Right hindlimb (tissue), 1 donor: ENCODE data around the gene PRKG1.
A peak's percentile ranks its signal among the peaks of the same experiment; 100 is the strongest.
"Not testable (repeated sequence)": the region's sequence is repeated elsewhere in the genome, so short reads cannot be mapped to it uniquely, and the experiment has no call there.

Experiments used
- DNase-seq: peaks from one replicate; pipeline ENCODE4 v3.0.0-alpha.2; 2018

PRKG1 gene

GRCh38 chr10:51683031-51683691 is 608.9 kb downstream of the PRKG1 start:
- DNase-seq, result no peak

- no peak for DNase-seq
Measured at GRCh38 chr10:51685768-51686167, 611.5 kb downstream of the PRKG1 start.

- DNase-seq, result no peak
Measured at GRCh38 chr10:51687296-51687695, 613.0 kb downstream of the PRKG1 start.

DNA sequence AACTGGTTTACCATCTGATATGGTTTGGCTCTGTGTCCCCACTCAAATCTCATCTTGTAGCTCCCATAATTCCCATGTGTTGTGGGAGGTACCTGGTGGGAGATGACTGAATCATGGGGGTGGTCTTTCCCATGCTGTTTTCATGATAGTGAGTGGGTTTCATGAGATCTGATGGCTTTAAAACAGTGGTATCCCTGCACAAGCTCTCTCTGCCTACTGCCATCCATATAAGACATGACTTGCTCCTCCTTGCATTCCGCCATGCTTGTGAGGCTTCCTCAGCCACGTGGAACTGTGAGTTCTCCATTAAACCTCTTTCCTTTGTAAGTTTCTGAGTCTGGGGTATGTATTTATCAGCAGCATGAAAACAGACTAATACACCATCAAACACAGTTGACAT is 614.5 kb downstream of the PRKG1 start:
- DNase-seq, result not testable (repeated sequence)

GRCh38 chr10:51689536-51689935 is 615.2 kb downstream of the PRKG1 start:
- DNase-seq, result no peak

DNA sequence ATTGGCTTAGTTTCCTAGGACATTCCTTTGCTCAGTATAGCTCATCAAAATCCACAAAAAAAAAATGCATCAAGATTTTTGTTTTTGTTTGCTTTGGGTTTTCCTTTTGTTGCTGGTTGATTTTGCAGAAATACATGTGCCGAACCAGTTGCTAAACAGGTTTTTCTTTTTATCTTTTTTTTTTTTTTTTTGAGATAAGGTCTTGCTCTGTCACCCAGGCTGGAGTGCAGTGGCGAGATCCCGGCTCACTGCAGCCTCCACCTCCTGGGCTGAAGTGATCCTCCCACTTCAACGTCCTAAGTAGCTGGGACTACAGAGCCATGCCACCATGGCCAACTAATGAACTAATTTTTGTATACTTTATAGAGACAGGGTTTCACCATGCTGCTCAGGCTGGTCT is 616.8 kb downstream of the PRKG1 start:
- no peak for DNase-seq

- no peak for DNase-seq
Measured at GRCh38 chr10:51694086-51694768, 619.9 kb downstream of the PRKG1 start.

DNA sequence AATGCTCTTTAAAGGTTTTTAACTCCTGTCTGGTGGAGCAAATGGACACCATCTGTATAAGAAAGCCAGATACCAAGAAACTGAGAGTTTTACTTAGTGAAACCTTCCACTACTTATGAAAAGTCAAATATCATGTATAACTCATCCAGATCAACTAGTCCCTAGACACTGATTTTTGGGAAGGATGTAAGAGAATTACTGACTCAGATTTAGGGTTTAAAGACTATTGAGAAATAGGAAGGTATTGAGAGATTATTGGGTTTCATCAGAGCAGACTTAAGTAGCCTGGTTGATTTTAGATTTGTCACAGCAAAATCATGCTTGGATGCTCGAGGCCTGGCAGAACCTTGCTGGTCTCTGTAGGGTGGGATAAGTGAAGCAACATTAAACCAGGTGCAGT is 622.0 kb downstream of the PRKG1 start:
- no peak for DNase-seq

DNA sequence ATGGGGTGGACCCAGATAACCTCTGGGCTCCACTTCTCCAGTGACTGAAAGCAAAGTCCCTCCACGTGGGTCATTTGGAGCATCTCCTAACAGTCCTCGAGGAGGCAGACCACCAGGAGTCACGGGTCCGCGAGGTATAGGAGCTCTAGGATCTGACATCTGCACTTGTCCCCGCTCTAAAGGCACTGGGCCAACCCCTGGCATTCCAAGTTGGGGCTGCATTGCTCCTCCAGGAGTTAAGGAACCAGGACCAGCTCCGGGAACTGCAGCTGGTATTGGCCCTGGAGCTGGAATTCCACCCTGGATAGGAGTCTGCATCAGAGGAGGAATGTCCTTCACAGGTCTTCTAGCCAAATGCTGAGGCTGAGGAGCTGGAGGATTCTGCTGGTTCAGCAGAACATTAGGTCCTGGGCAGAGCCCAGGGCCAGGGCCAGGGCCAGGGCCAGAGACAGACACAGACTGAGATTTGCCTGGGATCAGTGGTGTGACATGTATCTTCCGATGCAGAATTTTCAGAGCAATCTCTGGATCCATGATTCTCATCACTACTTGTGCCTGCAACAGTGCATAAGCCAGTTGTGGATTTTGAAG is 624.3 kb downstream of the PRKG1 start:
- DNase-seq, result peak; percentile 21

DNA sequence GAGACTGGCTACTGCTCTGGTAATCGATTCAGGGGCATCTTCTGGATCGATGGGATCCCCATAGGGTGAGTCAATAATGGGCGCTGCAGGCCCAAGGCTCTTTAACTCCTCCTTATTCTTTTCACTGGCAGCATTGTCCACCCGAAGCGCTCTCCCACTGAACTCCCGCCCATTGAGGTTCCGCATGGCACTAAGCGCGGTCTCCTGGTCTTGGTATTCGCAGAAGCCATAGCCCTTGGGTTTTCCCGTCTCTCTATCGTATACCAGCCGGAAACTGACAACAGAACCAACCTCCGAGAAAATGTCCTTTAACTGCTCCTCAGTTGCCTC is 624.8 kb downstream of the PRKG1 start:
- DNase-seq, result no peak

DNA sequence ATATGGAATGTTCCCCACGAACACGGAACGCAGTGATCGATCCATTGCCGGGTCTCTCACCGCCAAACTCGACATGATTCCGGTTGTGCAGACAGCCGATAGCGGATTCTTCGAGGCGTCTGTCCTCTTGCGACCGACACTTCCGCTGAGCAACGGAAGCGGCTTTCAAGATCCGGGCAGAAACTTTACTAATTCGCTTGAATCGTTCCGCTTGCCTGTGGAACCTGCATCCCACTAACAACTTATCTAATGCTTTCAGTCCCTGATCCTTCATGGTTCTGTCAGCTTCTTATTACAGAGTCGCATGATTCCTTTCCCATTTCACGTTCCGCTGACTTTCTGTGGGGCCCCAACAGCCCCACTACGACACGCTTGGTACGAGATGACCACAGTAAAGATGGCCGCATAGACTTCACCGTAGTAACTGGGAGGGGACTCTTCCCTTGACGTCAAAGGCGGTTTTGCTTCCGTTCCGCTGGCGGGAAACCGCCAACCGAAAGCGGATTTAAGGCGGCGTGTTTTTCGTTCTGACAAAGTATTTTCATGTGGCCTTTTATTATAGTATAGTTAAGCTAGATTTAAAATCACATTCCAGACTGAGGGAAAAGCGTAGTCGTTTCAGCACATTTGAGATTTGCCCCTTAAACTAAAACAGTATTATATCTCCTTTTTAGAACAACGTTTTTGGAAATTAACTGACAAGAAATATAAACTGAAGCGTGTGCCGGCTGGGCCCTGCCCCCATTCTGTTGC is 625.4 kb downstream of the PRKG1 start, which contains the start of gene CSTF2T:
TSS of gene CSTF2T (minus strand) at position 121 of the 753 bp plus-strand sequence. CDS start at position 75, 46 bp downstream.
- peak; percentile 93 for DNase-seq

GRCh38 chr10:51700228-51700817 is 626.0 kb downstream of the PRKG1 start:
- DNase-seq, result peak; percentile 46

DNA sequence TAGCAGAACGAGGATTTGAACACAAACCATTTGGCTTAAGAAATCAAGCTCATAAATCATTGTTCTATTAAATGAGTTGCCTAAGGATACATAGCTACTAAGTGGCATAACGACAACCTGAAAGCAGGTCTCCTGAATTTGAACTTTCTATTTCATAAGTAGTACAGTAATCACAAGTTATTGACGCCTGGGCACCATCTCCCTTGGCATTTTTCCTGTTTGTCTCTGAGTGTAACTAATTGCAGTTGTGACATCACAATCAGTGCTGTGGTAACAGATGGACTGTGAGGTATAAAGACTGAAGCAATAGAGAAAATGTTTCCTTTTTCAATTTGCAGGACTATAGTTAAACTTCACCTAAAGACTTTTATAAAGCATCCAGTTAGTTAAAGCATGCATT is 631.5 kb downstream of the PRKG1 start:
- DNase-seq, result no peak

GRCh38 chr10:51706225-51706624 is 631.9 kb downstream of the PRKG1 start:
- DNase-seq, result peak; percentile 51

- no peak for DNase-seq
Measured at GRCh38 chr10:51707392-51707791, 633.1 kb downstream of the PRKG1 start.

DNA sequence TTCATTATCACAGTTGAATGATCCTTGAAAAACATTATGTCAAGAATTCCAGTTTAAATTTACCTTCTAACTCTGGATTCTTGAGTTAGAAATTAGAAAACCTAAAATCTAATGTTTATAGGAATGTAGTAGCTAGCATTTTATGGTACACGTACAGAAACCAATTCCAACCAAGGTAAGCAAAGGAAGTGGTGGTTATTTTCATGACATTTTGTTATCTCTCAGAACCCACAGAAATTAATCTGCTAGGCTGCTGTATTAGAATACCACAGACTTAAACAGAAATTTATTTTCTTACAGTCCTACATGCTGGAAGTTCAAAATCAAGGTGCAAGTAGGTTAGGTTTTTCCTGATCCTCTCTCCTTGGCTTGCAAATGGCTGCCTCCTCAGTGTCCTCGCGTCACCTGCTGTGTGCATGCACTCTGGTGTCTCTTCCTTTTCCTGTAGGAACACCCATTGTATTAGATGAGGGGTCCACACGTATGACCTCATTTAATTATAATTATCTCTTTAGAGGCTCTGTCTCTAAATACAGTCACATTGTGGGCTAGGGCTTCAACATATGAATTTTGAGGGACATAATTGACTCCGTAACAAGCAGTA is 633.6 kb downstream of the PRKG1 start:
- no peak for DNase-seq

GRCh38 chr10:51708609-51709008 is 634.3 kb downstream of the PRKG1 start:
- no peak for DNase-seq

- DNase-seq, result no peak
Measured at GRCh38 chr10:51709324-51709972, 635.2 kb downstream of the PRKG1 start.

DNA sequence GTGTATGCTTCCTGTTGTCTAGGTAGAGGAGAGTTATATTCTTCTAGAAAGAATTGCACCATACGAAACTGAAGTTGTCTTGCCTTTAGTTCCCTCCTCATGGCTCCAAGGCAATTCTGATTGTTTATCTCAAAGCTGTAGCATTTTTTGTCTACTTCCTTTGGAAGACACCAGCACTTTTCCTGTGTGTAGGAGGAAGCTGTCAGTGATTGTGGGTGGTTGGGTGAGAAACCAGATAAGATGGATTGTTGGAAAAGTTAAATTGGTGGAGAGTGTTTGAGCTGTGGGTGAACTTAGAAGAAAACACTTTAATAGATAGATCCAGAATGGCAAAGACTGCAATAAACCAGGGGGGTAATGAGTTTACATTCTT is 637.2 kb downstream of the PRKG1 start:
- DNase-seq, result no peak

GRCh38 chr10:51716981-51717380 is 642.7 kb downstream of the PRKG1 start:
- DNase-seq, result no peak

DNA sequence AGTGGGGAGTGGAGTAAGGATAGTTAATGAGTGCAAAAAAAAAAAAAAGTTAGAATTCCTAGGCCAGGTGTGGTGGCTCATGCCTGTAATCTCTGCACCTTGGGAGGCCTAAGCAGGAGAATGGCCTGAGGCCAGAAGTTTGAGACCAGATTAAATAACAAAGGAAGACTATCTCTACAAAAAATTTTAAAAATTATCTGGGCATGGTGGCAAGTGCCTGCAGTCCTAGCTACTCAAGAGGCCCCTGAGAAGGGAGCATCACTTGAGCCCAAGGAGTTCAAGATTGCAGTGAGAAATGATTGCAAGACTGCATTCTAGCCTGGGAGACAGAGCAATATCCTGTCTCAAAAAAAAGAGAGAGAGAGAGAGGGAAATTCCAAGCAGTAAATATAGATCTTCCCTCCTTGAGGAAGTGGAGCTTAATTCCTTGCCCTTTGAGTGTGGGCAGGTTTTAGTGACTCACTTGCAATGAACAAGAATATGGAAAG is 644.6 kb downstream of the PRKG1 start:
- DNase-seq, result no peak

- no peak for DNase-seq
Measured at GRCh38 chr10:51724038-51724437, 649.8 kb downstream of the PRKG1 start.
